ENCODE results near the gene AP1G1. TPM values are rescaled to one million over a fixed set of nuclear protein-coding genes. Genes with fewer than 3 reads are reported as not detected.
A peak's percentile ranks its signal among the peaks of the same experiment; 100 is the strongest.
"Not testable (repeated sequence)": the region's sequence is repeated elsewhere in the genome, so short reads cannot be mapped to it uniquely, and the experiment has no call there.

Gene AP1G1
- polyA plus RNA-seq, 1 donor, result 65.2 TPM

- Histone ChIP-seq H3K4me1 (ENCODE audit: control insufficient read depth, insufficient read depth, low read length) (peaks cover 7% of the 10 kb centered on the region), H3K27me3 (ENCODE audit: control insufficient read depth, insufficient read depth, low read length) (no peaks in the 10 kb centered on the region), H3K9me3 (ENCODE audit: control insufficient read depth, low read depth, low read length) (no peaks in the 10 kb centered on the region), H3K4me3 (ENCODE audit: low read length) (peak overlapping the region; percentile 100), H3K36me3 (ENCODE audit: control insufficient read depth, insufficient read depth, low read length) (peaks cover 31% of the 10 kb centered on the region), H3K27ac (ENCODE audit: low read length) (peak overlapping the region; percentile 71)
- no CpG with 5 or more reads among the region's 20 CpGs for WGBS (ENCODE audit: insufficient coverage, low lambda C conversion rate)
- DNase-seq, result peak in 1 of 2 donors; percentile 37
These were observed 37.8 kb upstream of the AP1G1 start for GRCh38 chr16:71846431-71846830.

DNA sequence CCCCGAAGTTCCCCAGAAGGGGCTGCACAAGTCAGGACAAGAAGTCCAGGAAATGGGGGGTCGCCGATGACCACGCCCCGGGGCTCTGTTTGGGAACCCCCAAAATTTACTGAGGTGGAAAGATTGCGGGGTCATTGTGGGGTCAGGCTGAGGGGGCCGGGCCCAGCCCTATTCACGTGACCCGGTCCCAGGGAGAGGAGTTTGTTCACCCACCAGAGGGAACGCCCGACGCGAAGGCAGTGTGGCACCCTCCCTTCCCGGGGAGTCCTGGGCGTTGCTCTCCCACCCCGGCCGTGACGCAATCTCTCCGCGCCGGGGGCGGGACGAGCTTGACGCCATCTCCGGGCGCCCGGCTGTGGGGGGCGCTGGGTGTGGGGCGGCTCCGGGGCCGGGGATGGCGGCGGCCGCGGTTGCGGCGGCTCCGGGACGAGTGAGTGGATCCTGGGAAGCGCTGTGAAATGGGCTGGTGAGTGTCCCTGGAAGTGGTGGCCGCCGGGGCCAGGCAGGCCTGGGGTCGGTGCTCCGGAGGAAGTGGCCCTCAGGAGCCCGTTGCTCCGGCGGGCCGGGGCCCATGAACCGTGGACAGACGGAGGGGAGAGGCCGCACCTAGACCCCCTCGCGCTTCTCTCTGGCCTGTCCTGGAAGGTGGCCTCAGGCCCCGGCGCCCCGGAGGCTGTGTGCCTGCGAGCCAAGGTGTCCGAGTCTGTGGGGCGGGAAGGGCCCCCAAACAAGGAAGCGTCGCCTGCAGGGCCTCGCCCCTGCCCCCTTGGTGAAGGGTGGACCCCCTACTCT is 37.2 kb upstream of the AP1G1 start, which contains the start of gene ATXN1L:
Gene ATXN1L (plus strand): TSS at position 338 of the 792 bp plus-strand sequence. CDS start 3,765 bp downstream, outside the sequence.
- Histone ChIP-seq H3K9me3 (ENCODE audit: control insufficient read depth, low read depth, low read length) (no peaks in the 10 kb centered on the region), H3K36me3 (ENCODE audit: control insufficient read depth, insufficient read depth, low read length) (peaks cover 25% of the 10 kb centered on the region), H3K4me1 (ENCODE audit: control insufficient read depth, insufficient read depth, low read length) (peaks cover 7% of the 10 kb centered on the region), H3K4me3 (ENCODE audit: low read length) (peak within 1 kb of the TSS; percentile 100), H3K27ac (ENCODE audit: low read length) (peak within 1 kb of the TSS; percentile 73), H3K27me3 (ENCODE audit: control insufficient read depth, insufficient read depth, low read length) (no peaks in the 10 kb centered on the region)
- WGBS (ENCODE audit: insufficient coverage, low lambda C conversion rate), result no CpG with 5 or more reads among the region's 62 CpGs
- DNase-seq, result peak; percentile 93 to 94

- no peak overlapping the region for H3K27ac ChIP-seq (ENCODE audit: low read length)
These were observed 34.9 kb upstream of the AP1G1 start for GRCh38 chr16:71843572-71843971.

GRCh38 chr16:71840052-71840451 is 31.4 kb upstream of the AP1G1 start:
- H3K27me3 ChIP-seq (ENCODE audit: control insufficient read depth, insufficient read depth, low read length), result no peaks in the 10 kb centered on the region
- H3K27ac ChIP-seq (ENCODE audit: low read length), result peak overlapping the region; percentile 24

More at GRCh38 chr16:71843572-71843971, 34.9 kb upstream of the AP1G1 start:
- no peaks in the 10 kb centered on the region for H3K9me3 ChIP-seq (ENCODE audit: control insufficient read depth, low read depth, low read length)
- no peak overlapping the region for H3K4me3 ChIP-seq (ENCODE audit: low read length)
- no peak for DNase-seq
- peaks cover 4% of the 10 kb centered on the region for H3K36me3 ChIP-seq (ENCODE audit: control insufficient read depth, insufficient read depth, low read length)
- peaks cover 7% of the 10 kb centered on the region for H3K4me1 ChIP-seq (ENCODE audit: control insufficient read depth, insufficient read depth, low read length)
- H3K27me3 ChIP-seq (ENCODE audit: control insufficient read depth, insufficient read depth, low read length), result no peaks in the 10 kb centered on the region
- WGBS (ENCODE audit: insufficient coverage, low lambda C conversion rate), result no CpG with 5 or more reads among the region's 2 CpGs

GRCh38 chr16:71837150-71837549 is 28.5 kb upstream of the AP1G1 start:
- WGBS (ENCODE audit: insufficient coverage, low lambda C conversion rate), result no CpG with 5 or more reads among the region's 3 CpGs
- Histone ChIP-seq H3K27me3 (ENCODE audit: control insufficient read depth, insufficient read depth, low read length) (no peaks in the 10 kb centered on the region), H3K36me3 (ENCODE audit: control insufficient read depth, insufficient read depth, low read length) (no peaks in the 10 kb centered on the region), H3K4me1 (ENCODE audit: control insufficient read depth, insufficient read depth, low read length) (no peaks in the 10 kb centered on the region), H3K4me3 (ENCODE audit: low read length) (no peak overlapping the region), H3K9me3 (ENCODE audit: control insufficient read depth, low read depth, low read length) (no peaks in the 10 kb centered on the region), H3K27ac (ENCODE audit: low read length) (no peak overlapping the region)
- DNase-seq, result no peak

More at GRCh38 chr16:71840052-71840451, 31.4 kb upstream of the AP1G1 start:
- H3K9me3 ChIP-seq (ENCODE audit: control insufficient read depth, low read depth, low read length), result no peaks in the 10 kb centered on the region
- no peaks in the 10 kb centered on the region for H3K36me3 ChIP-seq (ENCODE audit: control insufficient read depth, insufficient read depth, low read length)
- H3K4me1 ChIP-seq (ENCODE audit: control insufficient read depth, insufficient read depth, low read length), result no peaks in the 10 kb centered on the region
- WGBS (ENCODE audit: insufficient coverage, low lambda C conversion rate), result 60% methylated on average over 1 of the region's 7 CpGs
- peak; percentile 13 to 18 for DNase-seq
- H3K4me3 ChIP-seq (ENCODE audit: low read length), result no peak overlapping the region

DNA sequence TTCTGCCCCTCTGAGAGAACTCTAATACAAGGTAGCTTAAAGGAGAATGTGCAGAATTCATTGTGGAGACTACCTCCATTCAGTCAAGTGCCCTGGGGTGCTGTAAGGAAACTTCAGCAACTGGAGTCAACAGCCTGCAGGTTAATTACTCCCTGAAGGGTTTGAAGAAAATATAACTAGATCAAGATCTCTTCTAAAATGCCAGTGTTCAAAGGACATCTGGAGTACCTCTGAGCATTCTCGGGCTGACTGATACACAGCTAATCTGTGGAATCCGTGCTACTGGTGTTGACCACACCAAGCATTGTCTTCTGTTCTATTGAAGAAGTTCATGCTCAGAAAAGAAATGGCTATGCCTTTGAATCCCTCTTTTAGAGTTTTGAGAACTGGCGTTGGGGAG is 25.7 kb upstream of the AP1G1 start:
- DNase-seq, result no peak
- 80% methylated on average over 1 of the region's 3 CpGs for WGBS (ENCODE audit: insufficient coverage, low lambda C conversion rate)
- no peaks in the 10 kb centered on the region for H3K36me3 ChIP-seq (ENCODE audit: control insufficient read depth, insufficient read depth, low read length)

GRCh38 chr16:71832112-71832511 is 23.5 kb upstream of the AP1G1 start:
- 60% methylated on average over 1 of the region's 2 CpGs for WGBS (ENCODE audit: insufficient coverage, low lambda C conversion rate)
- H3K36me3 ChIP-seq (ENCODE audit: control insufficient read depth, insufficient read depth, low read length); H3K27ac ChIP-seq (ENCODE audit: low read length); H3K4me3 ChIP-seq (ENCODE audit: low read length); H3K9me3 ChIP-seq (ENCODE audit: control insufficient read depth, low read depth, low read length); H3K27me3 ChIP-seq (ENCODE audit: control insufficient read depth, insufficient read depth, low read length); DNase-seq; H3K4me1 ChIP-seq (ENCODE audit: control insufficient read depth, insufficient read depth, low read length): not testable (repeated sequence)

More for the DNA sequence above, 25.7 kb upstream of the AP1G1 start:
- no peak overlapping the region for H3K4me3 ChIP-seq (ENCODE audit: low read length)
- no peaks in the 10 kb centered on the region for H3K9me3 ChIP-seq (ENCODE audit: control insufficient read depth, low read depth, low read length)
- no peak overlapping the region for H3K27ac ChIP-seq (ENCODE audit: low read length)
- H3K27me3 ChIP-seq (ENCODE audit: control insufficient read depth, insufficient read depth, low read length), result no peaks in the 10 kb centered on the region
- no peaks in the 10 kb centered on the region for H3K4me1 ChIP-seq (ENCODE audit: control insufficient read depth, insufficient read depth, low read length)

DNA sequence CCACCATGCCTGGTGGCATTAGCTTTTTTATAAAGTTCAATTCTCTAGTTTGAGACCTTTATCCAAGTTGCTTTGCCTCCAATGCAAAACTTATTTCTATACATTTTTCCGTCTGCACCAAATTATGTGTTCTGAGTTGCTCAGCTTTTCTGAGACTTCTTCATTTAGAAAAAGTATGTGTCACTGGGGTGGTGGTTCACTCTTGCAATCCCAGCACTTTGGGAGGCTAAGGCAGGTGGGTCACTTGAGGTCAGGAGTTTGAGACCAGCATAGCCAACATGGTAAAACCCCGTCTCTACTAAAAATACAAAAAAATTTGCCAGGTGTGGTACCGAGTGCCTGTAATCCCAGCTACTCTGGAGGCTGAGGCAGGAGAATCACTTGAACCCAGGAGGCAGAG is 23.1 kb upstream of the AP1G1 start:
- not testable (repeated sequence) for H3K36me3 ChIP-seq (ENCODE audit: control insufficient read depth, insufficient read depth, low read length); DNase-seq; H3K27me3 ChIP-seq (ENCODE audit: control insufficient read depth, insufficient read depth, low read length); H3K4me1 ChIP-seq (ENCODE audit: control insufficient read depth, insufficient read depth, low read length); H3K9me3 ChIP-seq (ENCODE audit: control insufficient read depth, low read depth, low read length); H3K27ac ChIP-seq (ENCODE audit: low read length); H3K4me3 ChIP-seq (ENCODE audit: low read length)
- no CpG with 5 or more reads among the region's 3 CpGs for WGBS (ENCODE audit: insufficient coverage, low lambda C conversion rate)

DNA sequence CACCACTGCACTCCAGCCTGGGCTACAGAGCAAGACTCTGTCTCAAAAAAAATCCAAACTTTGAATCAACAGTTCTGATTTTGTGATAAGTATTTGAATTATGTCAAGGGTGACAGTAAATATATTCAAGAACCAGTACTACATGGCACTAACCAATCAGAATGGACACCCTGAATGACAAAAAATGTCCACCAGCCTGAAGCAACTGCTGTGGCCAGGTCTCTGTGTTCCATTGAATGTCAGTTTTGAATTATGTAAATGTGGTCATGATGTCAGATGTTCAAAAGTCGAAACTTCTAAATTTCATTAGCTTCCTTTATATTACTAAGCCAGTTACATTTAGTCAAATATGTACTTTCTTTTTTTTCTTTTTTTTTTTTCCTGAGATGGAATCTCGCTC is 21.7 kb upstream of the AP1G1 start:
- no CpG with 5 or more reads among the region's 2 CpGs for WGBS (ENCODE audit: insufficient coverage, low lambda C conversion rate)
- Histone ChIP-seq H3K9me3 (ENCODE audit: control insufficient read depth, low read depth, low read length) (no peaks in the 10 kb centered on the region), H3K36me3 (ENCODE audit: control insufficient read depth, insufficient read depth, low read length) (no peaks in the 10 kb centered on the region), H3K27me3 (ENCODE audit: control insufficient read depth, insufficient read depth, low read length) (no peaks in the 10 kb centered on the region), H3K27ac (ENCODE audit: low read length) (no peak overlapping the region), H3K4me3 (ENCODE audit: low read length) (no peak overlapping the region), H3K4me1 (ENCODE audit: control insufficient read depth, insufficient read depth, low read length) (no peaks in the 10 kb centered on the region)
- no peak for DNase-seq

DNA sequence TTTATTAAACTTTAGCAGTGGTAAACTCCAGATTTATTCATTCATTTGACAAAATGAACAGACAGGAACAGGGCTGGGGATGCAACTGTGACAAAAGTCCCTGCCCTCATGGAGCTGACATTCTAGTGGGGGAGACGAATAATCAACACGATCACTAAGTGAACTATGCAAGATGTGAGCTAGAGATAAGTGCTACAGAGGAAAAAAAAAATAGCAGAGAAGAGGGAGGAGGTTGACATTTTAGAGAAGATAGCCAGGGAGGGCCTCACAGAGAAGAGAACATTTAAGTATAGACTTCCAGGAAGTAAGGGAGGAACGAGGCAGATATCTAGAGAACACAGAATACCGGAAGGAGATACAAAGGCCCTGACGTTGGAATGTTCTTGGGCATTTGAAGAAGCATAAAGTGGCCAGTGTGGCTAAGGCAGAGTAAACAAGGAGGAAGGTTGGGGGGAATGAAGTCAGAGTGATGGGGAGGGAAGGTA is 17.9 kb upstream of the AP1G1 start:
- no peak overlapping the region for H3K27ac ChIP-seq (ENCODE audit: low read length)

GRCh38 chr16:71817155-71817500 is 8.5 kb upstream of the AP1G1 start:
- DNase-seq; H3K27me3 ChIP-seq (ENCODE audit: control insufficient read depth, insufficient read depth, low read length); H3K27ac ChIP-seq (ENCODE audit: low read length); H3K4me1 ChIP-seq (ENCODE audit: control insufficient read depth, insufficient read depth, low read length); H3K4me3 ChIP-seq (ENCODE audit: low read length); H3K36me3 ChIP-seq (ENCODE audit: control insufficient read depth, insufficient read depth, low read length); H3K9me3 ChIP-seq (ENCODE audit: control insufficient read depth, low read depth, low read length): not testable (repeated sequence)
- no CpG with 5 or more reads among the region's 10 CpGs for WGBS (ENCODE audit: insufficient coverage, low lambda C conversion rate)

More for the DNA sequence above, 17.9 kb upstream of the AP1G1 start:
- DNase-seq, result no peak
- Histone ChIP-seq H3K4me1 (ENCODE audit: control insufficient read depth, insufficient read depth, low read length) (no peaks in the 10 kb centered on the region), H3K4me3 (ENCODE audit: low read length) (no peak overlapping the region), H3K9me3 (ENCODE audit: control insufficient read depth, low read depth, low read length) (no peaks in the 10 kb centered on the region), H3K27me3 (ENCODE audit: control insufficient read depth, insufficient read depth, low read length) (no peaks in the 10 kb centered on the region), H3K36me3 (ENCODE audit: control insufficient read depth, insufficient read depth, low read length) (no peaks in the 10 kb centered on the region)
- WGBS (ENCODE audit: insufficient coverage, low lambda C conversion rate), result 75% methylated on average over 2 of the region's 5 CpGs

All from large intestine (tissue), 3 donors.